Activated naive CD4-positive, alpha-beta T cell (primary cell): ENCODE results near the gene MET.
"Not testable (repeated sequence)": the region's sequence is repeated elsewhere in the genome, so short reads cannot be mapped to it uniquely, and the experiment has no call there.

Experiments used
- DNase-seq, 4 experiments: peaks; one replicate each; lab custom pipeline; 2025; lab: John Stamatoyannopoulos, UW

MET gene

DNA sequence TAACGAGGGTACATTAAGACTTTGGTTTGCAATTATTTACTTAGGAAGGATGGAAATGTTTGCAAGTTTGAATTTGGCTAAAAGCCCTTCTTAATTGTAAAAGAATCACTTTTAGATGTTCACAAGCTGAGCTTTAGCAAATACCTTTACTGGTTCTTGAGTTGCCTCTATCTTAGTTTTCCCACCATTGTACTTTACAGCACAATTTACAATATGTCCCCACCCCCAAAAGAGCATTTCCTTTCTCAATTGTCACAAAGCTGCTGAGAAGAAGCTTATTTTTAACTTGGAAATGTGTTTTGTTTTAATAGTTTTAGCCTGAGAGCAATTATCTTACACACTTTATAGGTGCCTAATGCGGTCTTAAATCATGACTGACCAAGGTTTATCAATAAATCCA, 81.1 kb downstream of the MET start:
- DNase-seq = no peak

DNA sequence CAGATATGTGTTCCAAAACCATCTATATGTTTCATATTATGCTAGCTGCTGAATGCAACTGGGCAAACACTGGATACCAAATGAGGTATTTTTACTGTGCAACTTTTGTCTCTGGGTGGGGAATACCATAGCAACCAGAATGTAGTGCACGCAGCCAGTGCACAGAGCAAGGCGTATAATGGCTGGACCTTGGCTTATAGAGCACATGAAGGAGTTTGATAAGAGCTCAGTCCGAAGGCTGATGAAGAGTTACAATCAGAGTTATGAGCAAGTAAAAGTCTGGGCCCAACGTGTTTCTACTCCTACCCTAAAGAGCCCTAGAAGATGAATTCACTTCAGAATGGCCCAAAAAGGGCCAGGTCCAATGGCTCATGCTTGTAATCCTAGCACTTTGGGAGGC, 82.2 kb downstream of the MET start:
- no peak for DNase-seq

DNA sequence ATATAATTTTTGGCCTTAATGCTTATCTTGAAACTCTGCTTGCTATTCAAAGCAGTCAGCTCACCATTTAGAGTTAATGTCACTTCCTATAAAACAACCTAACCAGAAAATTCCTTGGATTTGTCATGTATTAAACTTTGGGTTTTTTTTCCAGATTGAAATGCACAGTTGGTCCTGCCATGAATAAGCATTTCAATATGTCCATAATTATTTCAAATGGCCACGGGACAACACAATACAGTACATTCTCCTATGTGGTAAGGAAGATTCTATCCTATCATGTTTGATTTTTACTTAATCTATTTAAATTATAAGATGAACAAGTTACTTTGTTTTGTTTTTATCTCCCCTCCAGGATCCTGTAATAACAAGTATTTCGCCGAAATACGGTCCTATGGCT, 85.3 kb downstream of the MET start:
- DNase-seq = no peak

DNA sequence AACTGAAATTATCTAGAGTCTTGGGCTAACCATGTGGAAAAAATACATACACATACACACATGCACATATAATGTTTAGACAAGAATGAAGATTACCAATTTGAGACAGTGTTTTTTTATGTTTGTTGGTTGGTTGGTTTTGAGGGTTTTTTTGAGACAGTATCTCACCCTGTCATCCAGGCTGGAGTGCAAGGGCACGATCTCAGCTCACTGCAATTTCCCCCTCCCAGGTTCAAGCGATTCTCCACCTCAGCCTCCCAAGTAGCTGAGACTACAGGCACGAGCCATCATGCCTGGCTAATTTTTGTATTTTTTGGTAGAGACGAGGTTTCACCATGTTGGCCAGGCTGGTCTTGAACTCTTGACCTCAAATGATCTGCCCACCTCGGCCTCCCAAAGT, 87.6 kb downstream of the MET start:
- not testable (repeated sequence) for DNase-seq

DNA sequence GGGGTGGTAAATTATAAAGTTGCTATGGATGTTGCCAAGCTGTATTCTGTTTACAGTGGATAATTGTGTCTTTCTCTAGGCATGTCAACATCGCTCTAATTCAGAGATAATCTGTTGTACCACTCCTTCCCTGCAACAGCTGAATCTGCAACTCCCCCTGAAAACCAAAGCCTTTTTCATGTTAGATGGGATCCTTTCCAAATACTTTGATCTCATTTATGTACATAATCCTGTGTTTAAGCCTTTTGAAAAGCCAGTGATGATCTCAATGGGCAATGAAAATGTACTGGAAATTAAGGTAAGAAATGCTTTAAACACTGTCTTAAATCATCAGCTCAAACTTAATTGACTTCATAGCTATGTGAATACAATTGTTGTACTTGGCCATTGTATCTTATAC, 91.0 kb downstream of the MET start:
- DNase-seq = no peak

DNA sequence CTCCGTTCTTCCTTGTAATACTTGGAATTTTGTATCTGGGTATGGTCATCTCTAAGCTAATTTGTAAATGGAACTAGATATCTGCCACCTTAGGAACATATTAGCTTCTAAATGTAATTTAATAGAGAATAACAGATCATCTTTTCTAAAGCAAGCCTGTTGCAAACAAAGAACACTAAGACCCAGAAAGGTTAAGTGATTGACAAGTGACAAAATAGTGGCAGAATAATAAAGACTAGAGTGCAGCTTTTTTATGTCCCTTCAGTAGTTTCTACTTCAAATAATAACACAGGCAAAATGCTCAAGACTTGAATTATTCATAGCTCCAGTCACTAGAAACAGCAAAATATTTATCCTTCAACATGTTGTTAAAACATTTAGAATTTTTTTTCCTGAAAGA, 91.7 kb downstream of the MET start:
- no peak for DNase-seq

DNA sequence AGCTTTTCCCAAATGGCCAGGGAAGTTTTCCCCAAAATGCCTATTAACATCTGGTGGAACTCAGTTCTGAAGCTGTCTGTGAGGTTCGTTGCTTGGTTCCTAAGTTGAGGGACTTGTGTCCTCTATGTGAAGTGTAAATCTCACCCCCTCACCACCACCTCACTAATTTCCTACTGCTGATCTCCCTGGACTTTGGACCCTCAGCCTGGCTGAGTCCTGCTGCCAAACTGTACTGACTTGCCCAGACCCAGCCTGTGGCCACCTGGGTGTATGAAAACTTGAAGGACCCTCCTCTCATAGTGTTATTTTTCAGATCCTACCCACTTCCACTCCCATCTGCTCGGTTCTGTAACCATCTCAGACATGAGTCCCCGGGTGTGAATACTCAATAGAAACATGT, 94.9 kb downstream of the MET start:
- DNase-seq = no peak

DNA sequence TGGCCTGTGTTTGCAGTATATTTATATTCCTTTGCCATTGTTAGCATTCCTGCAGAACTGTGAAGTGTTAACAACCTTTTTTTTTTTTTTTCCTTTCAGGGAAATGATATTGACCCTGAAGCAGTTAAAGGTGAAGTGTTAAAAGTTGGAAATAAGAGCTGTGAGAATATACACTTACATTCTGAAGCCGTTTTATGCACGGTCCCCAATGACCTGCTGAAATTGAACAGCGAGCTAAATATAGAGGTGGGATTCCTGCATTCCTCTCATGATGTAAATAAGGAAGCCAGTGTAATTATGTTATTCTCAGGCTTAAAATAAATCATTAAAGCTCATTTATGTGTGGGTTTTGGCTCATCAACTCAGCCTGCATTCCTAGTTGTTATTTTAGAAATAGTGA, 97.5 kb downstream of the MET start:
- no peak for DNase-seq

DNA sequence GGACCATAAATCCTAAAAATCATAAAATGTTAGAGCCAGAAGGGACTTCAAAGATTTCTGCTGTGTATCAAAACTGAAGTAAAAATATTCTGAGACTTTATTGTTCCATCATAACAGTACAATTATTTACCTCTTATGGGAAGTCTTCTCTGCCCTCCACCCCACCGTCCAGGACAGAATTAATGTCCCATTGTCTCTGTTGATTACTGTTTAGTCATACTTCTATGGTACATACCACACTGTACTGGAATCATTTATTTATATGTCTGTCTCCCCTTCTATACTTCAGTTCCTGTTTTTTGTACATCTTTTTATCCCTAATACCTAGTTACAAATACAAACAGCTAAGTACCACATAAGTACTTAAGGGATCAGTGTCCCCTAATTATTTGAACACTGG, 98.9 kb downstream of the MET start:
- DNase-seq = no peak

DNA sequence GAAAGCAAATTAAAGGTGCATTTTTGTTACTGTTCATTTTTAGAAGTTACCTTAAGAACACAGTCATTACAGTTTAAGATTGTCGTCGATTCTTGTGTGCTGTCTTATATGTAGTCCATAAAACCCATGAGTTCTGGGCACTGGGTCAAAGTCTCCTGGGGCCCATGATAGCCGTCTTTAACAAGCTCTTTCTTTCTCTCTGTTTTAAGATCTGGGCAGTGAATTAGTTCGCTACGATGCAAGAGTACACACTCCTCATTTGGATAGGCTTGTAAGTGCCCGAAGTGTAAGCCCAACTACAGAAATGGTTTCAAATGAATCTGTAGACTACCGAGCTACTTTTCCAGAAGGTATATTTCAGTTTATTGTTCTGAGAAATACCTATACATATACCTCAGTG, 99.6 kb downstream of the MET start:
- no peak for DNase-seq

DNA sequence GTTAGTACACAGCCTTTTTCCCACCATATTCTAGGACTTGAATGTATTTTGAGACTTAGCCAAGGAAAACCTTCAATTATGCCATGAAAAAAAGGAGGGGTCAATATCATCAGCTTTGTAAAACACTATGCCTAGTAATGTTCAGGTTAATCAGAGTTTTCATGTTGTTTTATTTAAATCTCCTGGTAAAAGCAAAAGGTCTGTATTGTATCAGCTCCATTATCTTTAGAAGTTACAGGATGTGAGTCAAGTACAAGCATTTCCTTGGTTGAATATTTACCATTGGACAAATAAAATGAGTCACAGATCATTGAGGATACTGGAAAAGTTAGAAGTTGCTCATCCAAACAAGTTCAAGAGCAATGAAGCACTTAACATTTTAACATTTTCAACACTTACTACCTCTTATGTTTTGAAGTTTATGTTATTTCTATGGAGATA, 100.4 kb downstream of the MET start:
- DNase-seq = no peak

DNA sequence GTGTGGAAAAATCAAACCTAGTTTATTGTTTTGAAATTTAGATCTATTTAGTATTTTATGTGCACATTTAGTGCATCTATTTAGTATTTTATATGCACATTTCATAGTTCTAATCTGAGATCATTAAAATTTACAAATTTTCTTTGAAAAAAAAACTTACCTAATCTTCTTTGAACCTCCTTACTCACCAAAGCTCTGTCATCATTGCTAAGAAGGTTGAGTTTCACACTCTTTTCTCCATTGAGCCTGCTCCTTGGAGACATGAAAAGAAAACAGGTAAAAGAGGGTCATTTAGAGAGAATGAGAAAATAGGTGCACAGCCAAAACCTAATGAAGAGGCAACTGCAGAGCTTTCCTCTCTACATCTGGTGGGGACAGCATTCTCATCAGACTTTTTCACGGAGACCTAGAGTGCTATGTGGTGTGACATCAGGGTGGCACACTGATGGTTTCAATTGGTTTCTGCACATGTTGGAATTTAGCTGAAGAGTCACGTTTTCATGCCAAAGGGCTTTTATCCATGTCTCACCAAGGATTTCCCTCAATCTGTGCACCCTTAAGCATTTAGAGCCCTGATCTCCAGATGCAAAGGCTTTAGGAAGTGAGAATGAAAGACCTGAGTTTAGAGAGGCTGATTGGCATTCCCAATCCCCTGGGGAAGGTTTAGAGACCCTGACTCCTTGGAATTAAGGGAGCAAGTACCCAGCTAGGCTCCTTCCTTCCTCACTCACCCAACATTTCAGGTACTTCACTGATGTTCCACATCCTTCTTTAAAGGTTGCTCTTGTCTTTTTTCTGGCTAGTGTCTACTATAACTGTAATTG, 101.1 kb downstream of the MET start:
- no peak for DNase-seq

DNA sequence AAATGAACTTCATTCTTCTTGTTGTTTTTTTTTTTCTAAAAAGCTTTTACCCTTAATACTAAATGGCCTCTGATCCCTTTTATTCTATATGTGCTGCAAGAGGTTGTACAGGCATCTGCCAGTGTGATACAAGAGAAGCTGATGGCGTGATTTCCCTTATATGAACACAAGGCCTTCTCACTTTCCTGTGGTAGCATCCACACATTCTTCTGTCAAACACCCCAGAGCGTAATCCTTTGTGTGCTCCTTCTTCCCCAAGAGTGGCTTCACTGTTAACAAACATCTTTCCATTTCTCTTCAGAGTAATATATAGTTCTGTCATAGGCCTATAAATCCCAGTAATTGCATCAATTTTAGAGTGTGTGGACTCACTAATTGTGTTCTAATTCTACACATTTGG, 104.0 kb downstream of the MET start:
- DNase-seq = no peak

DNA sequence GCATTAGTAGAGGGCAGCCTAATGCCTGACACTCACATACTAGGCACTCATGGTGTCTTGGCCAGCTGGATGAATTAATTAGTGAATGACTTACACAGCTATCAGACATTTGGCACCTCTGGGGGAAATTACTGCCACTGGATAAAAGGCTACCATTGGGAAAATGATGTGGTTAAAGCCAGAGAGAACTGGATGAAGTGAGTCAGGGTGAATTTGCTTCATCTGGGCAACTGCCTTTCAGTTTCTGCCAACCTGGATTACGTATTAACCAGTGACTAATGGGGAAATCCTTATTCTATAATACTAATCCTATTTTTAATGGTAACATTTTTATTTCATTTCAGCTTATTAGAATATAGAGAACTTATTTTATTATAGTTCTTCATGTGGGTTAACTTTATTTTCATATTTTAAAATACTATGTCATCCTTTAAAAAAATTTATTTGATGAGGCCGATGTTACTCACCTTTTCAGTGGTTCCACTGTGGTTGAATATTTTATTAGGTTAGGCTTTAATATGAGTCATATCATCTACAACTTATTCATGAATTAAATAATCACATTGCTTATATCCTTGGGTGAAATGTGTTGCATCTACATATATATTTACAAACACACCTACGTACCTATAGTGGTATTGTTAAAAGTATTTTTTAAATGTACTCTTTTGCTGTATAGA, 104.8 kb downstream of the MET start:
- DNase-seq = no peak

DNA sequence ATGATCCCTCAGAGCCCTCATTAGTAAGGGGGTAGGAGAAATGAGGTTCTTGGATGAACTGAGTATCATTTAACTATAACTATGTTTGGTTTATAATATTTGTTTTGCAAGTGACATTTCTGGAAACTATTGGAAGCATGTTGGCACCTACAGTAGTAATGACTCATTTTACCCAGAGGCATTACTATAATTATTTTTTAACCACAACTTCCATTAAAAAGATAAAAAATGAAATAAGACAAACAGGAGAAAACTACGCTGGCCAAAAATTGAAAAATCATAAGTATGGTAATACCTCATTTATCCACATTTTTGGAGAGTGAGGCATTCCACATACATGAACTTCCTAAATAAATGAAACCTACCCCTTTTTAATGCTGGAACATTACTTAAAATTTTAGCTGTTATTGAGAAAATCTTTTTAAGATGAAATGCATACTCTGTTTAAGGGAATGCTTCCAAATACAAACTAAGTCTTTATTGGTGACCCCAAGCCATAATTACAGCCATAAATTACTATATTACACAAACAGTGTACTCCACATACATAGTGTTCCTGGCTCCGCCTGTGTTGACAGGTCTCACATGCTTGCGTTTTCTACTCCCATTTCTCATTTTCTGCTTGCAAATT, 105.8 kb downstream of the MET start:
- DNase-seq = no peak

DNA sequence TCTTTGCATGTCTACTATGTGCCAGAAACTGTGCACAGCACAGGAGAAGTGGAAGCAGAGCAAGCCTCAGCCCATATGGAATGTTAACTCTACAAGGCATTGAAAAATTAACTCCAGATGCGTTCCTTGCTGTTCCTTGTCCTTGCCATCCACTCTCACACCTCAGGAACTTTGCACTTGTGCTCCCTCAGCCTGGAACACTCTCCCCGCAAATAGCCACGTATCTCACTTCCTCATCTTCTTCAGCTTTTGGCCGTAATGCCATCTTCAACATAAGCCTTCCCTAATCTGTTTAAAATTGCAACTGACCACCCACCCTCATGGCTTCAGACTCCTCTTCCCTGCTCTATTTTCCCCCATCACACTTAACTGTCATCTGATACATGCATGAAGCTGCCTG, 107.2 kb downstream of the MET start:
- DNase-seq = no peak

DNA sequence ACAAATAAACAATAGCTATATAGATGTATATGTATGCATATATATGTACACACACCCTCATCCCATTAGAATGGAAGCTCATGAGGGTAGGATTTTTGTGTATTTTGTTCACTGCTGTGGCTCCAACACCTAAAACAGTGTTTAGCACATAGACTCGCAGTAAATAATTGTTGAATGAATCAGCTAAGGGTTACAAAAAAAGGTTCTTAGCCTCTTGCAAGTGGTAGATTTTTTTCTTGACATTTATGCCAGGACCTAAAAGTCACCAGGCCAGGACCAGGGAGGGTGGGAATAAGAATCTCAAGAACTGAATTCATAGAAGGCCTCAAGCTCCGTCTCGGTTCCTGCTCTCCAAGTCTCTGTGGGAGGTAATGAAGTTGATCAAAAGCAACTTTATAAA, 107.9 kb downstream of the MET start:
- no peak for DNase-seq

DNA sequence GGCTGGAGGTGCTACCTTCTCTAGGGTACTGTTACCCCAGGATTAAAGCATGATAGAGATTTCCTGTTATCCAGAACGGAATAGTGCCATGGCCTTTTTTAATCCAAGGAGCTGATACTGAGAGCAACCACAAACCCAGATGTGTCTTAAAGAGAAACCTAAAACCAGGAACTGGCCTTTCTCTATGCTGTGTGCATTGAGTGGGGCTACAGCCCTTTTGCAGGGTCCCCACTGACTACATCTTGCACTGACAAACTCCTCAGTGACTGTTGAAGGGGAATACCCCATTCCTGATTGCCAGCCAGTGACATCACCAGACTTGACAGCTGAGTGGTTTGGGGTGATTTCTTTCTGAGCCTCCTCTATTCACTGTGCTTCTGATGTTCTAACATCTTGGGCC, 108.5 kb downstream of the MET start:
- no peak for DNase-seq

DNA sequence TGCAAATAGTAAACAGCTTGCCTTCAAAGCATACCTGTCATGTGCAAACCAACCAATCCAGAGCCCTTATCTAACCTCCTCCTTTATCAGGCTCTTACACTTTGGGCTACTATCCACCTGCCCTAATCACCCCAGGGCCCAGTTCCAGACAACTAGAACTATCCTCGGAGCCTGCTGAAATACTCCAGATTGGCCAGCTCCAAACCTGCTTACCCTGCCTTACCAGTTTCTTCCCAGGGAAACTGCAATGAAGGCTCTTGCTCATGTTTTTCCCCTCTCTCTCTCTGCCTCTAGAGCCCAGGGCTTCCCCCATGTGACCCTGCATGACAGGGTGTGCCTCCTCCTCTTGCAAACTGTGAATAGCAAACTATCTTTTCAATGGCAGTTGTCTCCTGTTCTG, 109.0 kb downstream of the MET start:
- DNase-seq = no peak

DNA sequence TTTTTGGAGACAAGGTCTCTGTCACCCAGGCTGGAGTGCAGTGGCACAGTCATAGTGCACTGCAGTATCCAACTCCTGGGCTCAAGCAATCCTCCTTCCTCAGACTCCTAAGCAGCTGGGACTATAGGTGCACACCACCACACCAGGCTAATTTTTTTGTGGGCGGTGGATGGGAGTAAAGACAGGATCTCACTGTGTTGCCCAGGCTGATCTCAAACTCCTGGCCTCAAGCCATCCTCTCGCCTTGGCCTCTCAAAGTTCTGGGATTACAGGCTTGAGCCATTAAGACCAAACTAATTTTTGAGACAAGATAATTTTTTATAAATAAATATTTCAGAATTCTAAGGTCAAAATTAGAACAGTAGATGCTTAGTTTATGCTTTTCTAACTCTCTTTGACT, 109.6 kb downstream of the MET start:
- DNase-seq = no peak

DNA sequence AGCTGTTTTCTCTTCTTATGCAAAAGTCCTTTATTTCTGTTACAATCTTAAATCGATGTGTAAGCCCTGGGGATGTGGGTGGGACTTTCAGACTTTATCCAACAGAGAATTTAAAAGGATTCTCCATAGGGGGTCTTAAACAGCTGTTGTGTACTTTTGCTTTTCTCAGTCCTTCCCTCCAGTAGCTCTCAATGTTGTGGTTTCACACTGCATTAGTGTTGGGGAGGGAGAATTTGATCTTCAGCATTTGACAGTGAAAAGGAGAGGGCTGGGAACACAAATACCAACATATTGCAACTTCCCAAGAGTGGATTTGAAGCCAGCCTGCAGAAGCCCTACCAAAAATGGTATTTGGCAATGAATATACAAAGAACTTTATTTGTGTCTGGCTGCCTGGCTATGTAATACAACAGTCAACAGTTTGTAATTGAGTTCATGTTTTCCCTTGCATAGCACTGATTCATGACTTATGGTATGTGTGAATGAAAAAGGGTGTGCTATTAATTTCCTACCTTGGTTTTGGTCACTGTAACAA, 110.2 kb downstream of the MET start:
- no peak for DNase-seq

DNA sequence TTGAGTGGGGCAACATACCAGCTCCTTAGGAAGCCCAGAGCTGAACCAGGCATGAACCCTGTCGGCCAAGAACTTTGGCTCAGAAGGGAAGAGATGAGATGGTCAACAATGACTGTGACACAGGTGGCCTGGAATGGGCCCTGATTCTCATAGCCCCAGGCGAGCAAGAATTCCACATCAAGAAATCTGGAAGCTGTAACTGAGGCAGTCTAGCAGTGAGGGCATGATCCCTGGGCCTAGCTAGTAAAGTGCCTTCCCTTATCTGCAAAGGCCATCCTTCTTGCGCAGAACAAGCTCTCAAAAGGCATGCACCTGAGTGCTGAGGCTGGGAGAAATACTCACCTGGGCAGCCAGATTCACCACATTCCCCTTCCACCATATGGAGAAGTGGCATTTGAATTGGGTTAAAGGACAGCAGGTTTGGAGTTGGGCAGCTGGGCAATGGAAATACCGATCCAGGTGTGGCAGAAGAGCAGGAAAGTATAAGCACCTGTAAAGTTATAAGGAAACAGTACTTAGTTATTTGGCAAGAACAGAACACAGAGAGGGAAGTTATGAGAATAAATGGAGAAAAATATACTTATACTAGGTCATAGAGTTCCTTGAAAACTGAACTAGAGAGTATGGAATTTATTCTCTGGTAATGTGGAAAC, 111.8 kb downstream of the MET start:
- DNase-seq = no peak

DNA sequence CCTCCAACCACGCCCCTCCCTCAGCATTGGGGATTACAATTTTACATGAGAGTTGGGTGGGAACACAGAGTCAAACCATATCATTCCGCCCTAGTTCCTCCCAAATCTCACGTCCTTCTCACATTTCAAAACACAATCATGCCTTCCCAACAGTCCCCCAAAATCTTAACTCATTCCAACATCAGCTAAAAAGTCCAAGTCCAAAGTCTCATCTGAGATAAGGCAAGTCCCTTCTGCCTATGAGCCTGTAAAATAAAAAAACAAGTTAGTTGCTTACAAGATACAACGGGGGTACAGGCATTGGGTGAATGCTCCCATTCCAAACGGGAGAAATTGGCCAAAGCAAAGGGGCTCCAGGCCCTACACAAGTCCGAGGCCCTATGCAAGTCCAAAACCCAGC, 112.7 kb downstream of the MET start:
- DNase-seq = no peak
